Sciatic nerve (tissue), 2 donors: Measurements from ENCODE around the gene TNS1. TPM values are rescaled to one million over a fixed set of nuclear protein-coding genes. Genes with fewer than 3 reads are reported as not detected.
A peak's percentile ranks its signal among the peaks of the same experiment; 100 is the strongest.

ENCODE experiments used
- ATAC-seq: fragments of 200-7000 bp; cut with Tn5 transposase; one replicate; pipeline ENCODE4 v1.9.1; 2020; ENCODE audit warnings: mild to moderate bottlenecking, moderate library complexity
- DNase-seq: peaks from one replicate; pipeline ENCODE4 v3.0.0-alpha.2; 2020; ENCODE audit warnings: low spot score
- intact Hi-C: fragments of 100-400 bp; cut with DNase I; formaldehyde crosslinking; loops from one replicate; pipeline ENCODE4 v1.14.2; 2022
- microRNA-seq: library from miRNA; unstranded; fragments of <30 nt; microRNA quantifications from one replicate; pipeline ENCODE4 v1.2.0, GENCODE V29; 2020
- total RNA-seq: library from RNA; stranded (reverse); fragmentation: NEBNext Ultra II Directional; extraction: Animal tissue kit (Norgen Biotek cat#: 25700); gene quantifications from one replicate; pipeline ENCODE4 v1.2.1, GENCODE V29; 2021
- donor health status: DM: no; HTN: no; CAD: no.
- donor health status: DM: no; HTN: no; CAD: no.

The TNS1 gene
- total RNA-seq, 1 donor from 2014 or later = 703 TPM

DNA sequence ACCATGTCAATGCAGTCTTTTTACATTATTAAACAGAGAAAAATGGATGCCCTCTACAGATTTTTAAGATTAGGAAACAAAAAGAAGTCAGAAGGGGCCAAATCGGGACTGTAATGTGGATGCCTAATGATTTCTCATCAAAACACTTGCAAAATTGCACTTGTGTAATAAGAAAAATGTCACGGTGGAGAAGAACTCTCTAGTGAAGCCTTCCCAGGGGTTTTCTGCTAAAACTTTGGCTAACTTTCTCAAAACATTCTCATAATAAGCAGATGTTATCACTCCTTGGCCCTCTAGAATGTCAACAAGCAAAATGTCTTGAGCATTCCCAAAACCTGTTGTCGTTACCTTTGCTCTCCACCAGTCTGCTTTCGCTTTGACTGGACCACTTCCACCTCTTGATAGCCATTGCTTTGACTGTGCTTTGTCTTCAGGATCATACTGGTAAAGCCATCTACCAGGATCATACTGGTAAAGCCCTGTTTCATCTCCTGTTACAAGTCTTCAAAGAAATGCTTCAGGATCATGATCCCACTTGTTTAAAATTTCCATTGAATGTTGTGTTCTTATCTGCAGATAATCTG is 226.8 kb downstream of the TNS1 start:
- DNase-seq (no peak), ATAC-seq (peak; percentile 58)
- intact Hi-C loops = no loop called here

DNA sequence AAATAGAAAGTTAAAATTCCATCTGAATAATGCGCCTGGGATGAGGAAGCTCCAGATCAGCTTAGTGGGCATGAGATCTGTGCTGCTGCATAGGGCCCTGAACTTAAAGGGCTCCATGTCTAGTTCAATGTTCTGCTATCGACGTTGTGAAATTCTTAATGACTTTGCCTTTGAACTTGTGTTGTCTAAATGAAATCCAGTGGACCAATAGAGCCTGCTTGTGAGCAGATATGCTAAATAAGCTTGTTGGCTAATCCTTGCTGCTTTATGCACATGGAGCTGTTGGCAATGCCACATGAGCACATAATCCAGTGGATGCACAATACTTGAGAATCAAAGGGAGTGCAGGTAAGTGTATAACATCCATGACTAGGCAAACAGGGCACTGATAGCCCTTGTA is 228.6 kb downstream of the TNS1 start:
- no peak for DNase-seq
- ATAC-seq = no peak
- intact Hi-C loops = no loop called here

DNA sequence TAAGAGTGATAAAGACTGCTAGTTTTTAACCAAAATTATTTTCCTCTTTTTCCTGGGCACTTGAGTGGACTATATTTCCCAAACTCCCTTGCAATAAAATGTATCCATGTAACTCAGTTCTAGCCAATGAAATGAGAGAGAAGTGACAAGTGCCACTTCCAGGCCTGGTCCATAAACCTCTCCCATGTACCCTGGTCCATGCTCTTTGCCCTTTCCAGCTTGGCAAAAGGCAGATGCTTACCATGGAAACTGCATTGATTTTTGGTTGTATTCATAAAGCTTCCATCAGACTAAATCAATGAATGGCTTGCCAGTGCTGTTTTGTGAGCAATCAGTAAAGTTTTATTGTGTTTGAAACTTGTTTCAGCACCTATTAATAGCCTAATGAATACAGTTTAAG is 229.3 kb downstream of the TNS1 start:
- intact Hi-C loops = no loop called here
- no peak for DNase-seq
- ATAC-seq = no peak

DNA sequence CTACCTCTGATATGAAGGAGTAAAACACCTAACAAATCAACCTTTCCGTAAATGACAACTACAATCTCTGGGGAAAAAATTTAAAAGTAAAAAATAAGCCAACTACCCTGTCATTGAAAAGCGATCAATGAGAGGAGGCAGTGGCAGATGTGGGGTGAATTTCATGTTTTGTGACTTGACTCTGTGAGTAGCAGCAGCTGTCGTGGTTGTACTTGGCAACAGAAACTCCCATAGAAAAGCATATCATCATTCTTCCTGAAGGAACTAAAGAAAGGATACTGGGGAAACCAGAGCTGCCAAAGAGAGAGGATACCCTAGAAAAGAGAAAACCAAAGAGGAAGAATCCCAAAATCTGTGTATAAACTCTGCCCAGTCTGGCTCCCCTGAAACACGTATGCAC is 236.4 kb downstream of the TNS1 start:
- no peak for ATAC-seq
- DNase-seq = no peak
- intact Hi-C loops = no loop called here

DNA sequence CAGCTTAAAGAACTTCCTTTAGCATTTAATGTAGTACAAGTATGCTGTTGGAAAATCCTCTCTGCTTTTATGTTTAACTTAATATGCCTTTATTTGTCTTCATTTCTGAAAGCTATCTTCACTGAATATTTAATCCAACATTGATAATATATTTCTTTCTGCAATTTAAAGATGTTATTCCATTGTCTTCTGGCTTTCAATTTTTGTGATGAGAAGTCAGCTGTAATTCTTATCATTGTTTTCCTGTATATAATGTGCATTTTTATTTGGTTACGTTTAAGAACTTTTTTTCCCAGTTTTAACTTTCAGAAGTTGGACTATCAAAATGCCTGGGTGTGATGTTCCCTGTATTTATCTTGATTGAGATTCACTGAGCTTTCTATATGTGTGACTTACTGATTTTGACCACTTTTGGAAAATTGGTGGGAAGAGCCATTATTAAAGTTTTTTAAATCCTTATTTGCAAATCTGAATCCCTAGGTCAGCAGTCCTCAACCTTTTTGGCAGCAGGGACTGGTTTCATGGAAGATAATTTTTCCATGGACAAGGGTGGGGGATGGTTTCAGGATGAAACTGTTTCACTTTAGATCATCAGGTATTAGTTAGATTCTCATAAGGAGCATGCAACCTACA is 241.0 kb downstream of the TNS1 start:
- DNase-seq (no peak), ATAC-seq (no peak)
- intact Hi-C loops = no loop called here

DNA sequence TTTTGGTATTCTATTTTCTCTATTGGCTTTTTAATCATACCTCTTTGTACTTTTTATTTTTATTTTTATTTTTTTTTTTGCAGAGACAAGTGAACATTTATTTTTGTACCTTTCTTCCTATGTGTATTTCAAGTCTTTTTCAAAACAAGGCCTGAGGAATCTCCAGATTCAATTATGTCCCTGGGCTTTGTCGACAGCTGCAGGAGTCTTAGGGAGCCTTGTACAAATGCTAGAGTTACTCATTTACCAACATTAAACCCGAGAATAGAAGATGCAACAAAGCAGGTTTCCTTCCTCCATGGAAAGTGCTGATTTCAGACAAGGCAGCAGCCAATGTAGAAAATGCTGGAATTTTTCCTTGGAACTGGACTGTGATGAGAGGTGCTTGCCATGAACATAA is 242.8 kb downstream of the TNS1 start:
- ATAC-seq = no peak
- intact Hi-C loops = loop anchor here (10.0 kb wide), 1 partner anchor 1075 kb away; no protein-coding TSS in a partner anchor
- no peak for DNase-seq

DNA sequence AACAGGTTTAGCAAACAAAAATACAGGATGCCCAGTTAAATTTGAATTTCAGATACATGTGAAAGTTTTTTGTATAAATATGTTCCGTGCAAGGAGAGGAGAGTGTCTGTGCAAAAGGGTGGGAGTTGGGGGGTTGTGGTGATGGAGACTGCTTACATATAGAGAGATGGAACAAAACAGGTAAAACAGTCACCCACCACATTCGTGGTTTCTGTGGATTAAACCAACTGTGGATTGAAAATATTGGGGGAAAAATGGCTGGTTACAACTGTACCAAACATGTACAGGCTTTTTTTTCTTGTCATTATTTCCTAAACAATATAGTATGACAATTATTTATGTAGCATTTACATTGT is 245.7 kb downstream of the TNS1 start:
- DNase-seq = no peak
- intact Hi-C loops = loop anchor here (10.0 kb wide), 1 partner anchor 1072 kb away; no protein-coding TSS in a partner anchor
- ATAC-seq = no peak

DNA sequence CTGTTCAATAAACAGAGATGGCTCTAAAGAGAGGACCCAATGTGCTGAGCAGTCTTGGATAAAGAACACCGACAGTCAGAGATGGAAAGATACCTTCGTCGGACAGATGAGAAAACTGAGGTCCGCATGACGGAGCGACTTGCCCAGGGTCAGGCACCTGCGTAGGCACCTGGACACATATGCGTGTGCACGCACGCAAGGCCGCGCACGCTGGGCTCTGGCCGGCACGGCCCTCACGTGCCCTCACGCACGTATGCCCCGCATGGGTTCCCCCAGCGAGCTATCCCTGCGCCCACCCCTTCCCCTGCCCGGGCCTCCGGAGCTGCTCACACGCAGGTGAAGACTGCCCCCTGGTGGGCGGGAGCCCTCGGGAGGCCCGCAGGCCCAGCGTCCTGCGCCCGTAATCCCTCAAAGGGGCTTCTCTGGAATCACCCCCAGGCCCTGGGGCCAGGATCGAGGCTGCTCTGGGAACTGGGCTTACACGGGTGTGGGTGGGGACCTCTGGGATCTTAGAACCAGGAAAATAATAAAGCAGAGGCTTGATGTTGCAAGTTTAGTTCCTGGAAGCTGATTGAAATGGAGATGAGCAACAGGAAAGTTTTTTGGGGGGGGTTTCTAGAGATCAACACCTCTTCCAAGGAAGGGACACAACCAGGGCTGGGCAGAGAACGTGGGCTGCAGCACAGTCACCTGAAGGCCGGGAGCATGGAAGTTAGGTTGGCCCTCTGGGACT is 246.3 kb downstream of the TNS1 start:
- intact Hi-C loops = loop anchor here (10.0 kb wide), 1 partner anchor 1072 kb away; no protein-coding TSS in a partner anchor
- DNase-seq (peak; percentile 93), ATAC-seq (peak; percentile 92)

DNA sequence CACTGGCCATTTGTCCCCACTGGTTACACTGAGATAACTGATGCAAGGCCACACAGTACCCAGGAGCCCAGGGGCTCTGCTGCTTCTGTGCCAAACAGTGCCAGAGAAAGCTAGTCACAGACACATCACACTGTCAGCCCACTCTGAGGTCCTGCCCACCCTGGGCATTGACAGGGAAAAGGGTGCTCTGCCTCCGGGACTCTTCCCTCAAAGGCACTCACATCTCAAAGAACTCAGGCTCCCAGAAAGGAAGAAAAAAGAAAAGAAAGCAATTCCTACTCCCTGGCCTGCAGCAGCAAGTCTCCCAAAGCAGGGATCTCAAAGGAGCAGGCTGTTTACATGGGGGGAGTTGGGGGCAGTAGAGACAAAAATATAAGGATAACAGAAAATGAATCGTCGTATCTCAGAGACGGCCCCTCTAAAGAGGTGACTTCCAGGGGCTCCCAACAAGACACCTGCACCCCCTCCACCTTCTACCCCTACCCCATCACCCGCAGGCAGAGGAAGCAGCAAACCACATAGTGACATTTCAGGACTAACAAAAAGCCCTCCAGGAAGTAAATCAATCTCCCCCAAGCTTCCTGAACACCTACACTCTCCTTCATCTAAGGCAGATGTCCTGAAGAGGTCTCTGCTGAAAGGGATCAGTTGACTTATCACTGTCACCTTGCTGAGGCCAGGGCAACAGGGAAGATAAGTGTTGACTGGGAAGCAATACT is 247.6 kb downstream of the TNS1 start:
- ATAC-seq (no peak), DNase-seq (no peak)
- intact Hi-C loops = loop anchor here (10.0 kb wide), 1 partner anchor 1070 kb away; no protein-coding TSS in a partner anchor

DNA sequence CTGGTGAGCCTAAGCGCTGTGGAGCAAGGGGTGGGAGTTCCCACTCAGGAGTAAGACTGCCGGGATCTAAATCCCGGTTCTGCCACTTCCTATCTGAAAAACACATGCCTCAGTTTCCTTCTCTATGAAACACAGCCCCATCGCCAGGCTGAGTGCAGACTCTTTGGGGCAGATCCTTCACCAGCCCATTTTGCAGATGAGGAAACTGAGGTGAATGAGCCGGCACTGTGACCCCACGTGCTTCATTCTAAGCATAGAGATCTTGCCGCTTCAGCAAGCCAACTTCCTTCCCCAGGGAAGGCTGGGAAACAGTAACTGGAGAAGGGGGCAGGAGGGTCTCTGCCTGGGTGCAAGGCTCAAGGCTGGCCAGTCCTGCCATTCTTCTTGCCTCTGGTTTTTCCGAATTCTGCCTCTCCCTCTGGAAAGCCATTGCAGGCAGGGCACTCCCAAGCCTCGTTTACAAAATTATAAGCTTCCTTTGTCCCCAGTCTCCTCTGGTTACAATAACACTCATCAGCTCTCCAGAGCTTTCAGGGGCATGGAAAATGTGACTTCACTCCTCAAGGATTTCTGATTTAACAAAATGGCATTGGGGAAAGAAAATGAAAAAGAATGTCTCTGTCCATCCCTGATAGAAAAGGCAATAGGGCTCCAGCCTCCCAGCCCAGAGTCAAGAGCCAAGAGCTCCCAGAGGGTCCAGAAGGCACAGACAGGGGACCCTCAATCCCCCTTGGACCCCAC is 249.2 kb downstream of the TNS1 start:
- intact Hi-C loops = loop anchor here (10.0 kb wide), 1 partner anchor 1069 kb away; no protein-coding TSS in a partner anchor

DNA sequence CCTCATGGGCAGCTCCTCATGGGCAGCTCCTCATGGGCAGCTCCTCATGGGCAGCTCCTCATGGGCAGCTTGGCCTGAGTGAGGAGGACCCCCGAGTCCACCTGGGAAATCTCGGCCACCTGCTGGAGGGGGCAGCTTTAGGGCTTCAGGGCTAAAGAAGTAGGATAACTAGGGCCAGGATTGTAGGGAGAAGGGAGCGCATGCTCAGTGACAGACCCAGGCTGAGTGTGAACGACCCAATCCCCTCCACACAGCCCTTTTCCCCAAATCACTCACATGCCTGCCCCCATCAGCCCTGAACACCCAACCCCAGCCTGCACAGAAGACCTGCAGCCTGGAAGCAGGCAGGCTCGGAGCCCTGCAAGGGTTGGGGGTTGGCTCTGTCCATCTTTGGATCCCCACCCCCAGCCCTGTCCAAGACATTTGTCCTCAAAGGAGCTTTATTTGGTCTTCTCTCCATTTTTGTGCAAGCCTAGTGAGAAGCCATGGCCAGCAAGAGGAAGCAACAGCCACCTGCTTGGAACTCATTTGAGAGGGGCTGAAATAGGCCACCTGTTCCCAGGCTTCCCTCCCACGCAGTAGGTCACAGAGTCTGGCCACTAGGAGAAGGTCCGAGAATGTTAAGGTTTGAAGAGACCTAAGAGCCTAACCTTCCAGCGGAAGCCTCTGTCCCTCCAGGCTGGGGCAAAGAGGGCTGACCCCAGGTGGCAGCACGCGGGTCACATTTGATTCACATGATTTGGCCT is 249.9 kb downstream of the TNS1 start:
- ATAC-seq (no peak), DNase-seq (no peak)
- intact Hi-C loops = loop anchor here (10.0 kb wide), 1 partner anchor 1068 kb away; no protein-coding TSS in a partner anchor

More for the DNA sequence above, 249.2 kb downstream of the TNS1 start:
- DNase-seq (no peak), ATAC-seq (peak; percentile 35)

DNA sequence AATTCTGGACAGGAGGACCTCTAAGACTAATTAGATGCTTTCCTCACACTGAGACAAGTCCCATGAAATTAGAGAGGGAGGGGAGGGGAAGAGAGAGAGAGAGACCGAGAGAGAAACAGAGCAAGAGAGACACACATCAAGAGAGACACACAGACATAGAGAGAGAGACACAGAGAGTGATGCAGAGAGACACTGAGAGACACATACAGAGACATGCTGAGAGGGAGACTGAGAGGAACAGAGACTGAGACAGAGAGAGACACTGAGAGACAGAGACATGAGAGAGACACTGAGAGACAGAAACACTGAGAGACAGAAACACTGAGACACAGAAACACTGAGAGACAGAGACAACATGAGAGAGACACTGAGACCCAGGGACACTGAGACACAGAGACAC is 250.8 kb downstream of the TNS1 start:
- ATAC-seq (no peak), DNase-seq (no peak)
- intact Hi-C loops = loop anchor here (10.0 kb wide), 1 partner anchor 1067 kb away; no protein-coding TSS in a partner anchor

DNA sequence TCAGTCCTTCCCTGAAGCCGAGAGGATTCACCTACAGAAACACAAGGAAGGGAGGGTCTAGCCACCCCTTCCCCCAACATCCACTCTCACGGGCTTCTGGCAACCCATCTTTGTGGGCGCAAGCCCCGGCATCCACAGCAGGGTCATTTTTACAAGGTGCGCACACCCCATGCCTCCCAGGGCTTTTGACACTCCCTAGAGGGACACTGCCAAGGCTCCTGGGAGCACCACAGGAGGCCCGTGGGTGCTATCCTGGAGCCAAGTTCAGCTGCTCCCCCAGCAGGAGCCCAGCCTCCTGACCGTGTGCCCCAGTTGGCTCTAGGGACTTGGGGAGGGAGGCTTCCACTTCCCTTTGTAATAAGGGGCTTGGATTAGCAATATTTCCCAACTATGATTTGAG is 251.6 kb downstream of the TNS1 start:
- no peak for ATAC-seq
- no peak for DNase-seq
- intact Hi-C loops = loop anchor here (10.0 kb wide), 1 partner anchor 1066 kb away; no protein-coding TSS in a partner anchor

Small RNAs within 50 kb of the gene (microRNA-seq; reads per million reads assigned to microRNA genes)
- gene MIR6809 = not detected

Other genes with a start within 250 kb of the TNS1 start
- 0.36 TPM for gene RUFY4, start 66.3 kb upstream of the TNS1 start, total RNA-seq
- gene CXCR2, start 123.0 kb upstream of the TNS1 start, total RNA-seq = 9.1 TPM
- 4.9 TPM for gene CXCR1, start 164.0 kb upstream of the TNS1 start, total RNA-seq
- 243 TPM for gene ARPC2, start 214.2 kb upstream of the TNS1 start, total RNA-seq